Measurements from ENCODE around the gene AXIN2.
"Not testable (repeated sequence)": the region's sequence is repeated elsewhere in the genome, so short reads cannot be mapped to it uniquely, and the experiment has no call there.

Gene AXIN2

DNA sequence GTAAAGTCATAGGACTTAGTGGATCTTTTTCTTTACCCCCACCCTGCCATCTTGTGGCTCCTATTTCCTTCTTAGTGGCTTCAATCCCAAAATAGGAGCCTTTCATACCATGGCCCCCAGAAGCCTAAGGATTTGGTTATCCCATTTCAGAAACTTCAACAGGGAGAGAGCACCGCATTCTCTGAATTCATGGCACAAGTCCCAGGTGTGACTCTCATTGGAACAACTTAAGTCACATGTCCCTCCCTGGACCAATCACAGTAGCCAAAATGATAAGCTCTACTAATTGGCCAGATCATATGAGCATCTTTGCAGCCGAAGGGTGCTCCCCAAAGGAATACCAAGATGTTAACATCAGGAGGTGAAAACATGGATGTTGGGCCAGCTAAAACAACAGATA, 43.2 kb downstream of the AXIN2 start:
- no peak for TF ChIP-seq CTCF (IDR thresholded peaks at IDR 0.05; ENCODE audit: extremely low read depth, missing control alignments)
- DNase-seq (ENCODE audit: low spot score), result no peak

GRCh38 chr17:65515959-65516948, 45.2 kb downstream of the AXIN2 start:
- no peak for DNase-seq (ENCODE audit: low spot score)
- no peak for TF ChIP-seq CTCF (IDR thresholded peaks at IDR 0.05; ENCODE audit: extremely low read depth, missing control alignments)

- DNase-seq (ENCODE audit: low spot score), result no peak
- TF ChIP-seq CTCF (IDR thresholded peaks at IDR 0.05; ENCODE audit: extremely low read depth, missing control alignments), result no peak
Measured at GRCh38 chr17:65515512-65515911, 45.9 kb downstream of the AXIN2 start.

- DNase-seq (ENCODE audit: low spot score), result no peak
Measured at GRCh38 chr17:65514541-65514940, 46.9 kb downstream of the AXIN2 start.

DNA sequence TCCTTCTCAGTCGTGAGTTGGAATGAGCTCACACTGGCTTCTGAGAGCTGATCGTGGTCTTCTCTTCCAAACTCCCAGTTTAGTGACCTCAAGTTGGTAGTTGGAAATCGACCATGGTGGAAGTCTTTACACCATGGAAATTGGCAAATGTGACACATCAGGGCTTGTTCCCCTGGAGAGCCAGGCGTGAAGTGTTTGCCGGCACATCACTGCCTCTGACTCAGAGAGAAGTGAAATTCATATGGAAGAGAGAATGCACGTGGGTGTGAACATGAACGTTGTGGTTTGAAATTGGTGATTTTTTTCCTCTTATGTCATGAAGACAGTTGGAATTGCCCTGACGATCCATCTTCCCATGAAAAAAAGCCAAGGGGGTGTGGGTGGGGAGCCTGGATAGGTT, 47.4 kb downstream of the AXIN2 start:
- TF ChIP-seq CTCF (IDR thresholded peaks at IDR 0.05; ENCODE audit: extremely low read depth, missing control alignments), result no peak
- DNase-seq (ENCODE audit: low spot score), result no peak

More at GRCh38 chr17:65514541-65514940, 46.9 kb downstream of the AXIN2 start:
- TF ChIP-seq CTCF (IDR thresholded peaks at IDR 0.05; ENCODE audit: extremely low read depth, missing control alignments), result no peak

DNA sequence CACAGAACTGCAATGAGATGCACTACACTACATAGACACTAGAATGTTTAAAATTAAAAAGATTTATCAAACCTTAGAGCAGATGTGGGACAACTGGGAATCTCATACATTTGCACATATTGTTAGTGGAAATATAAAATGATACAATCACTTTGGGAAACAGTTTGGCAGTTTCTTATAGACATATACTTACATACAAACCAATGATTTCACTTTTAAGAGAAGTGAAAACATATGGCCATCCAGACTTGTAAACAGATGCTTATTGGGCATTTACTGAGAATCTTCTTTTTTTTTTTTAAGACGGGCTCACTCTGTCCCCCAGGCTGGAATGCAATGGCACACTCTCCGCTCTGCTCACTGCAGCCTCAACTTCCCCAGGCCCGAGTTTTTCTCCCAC, 50.1 kb downstream of the AXIN2 start:
- TF ChIP-seq CTCF (IDR thresholded peaks at IDR 0.05; ENCODE audit: extremely low read depth, missing control alignments), result no peak
- no peak for DNase-seq (ENCODE audit: low spot score)

DNA sequence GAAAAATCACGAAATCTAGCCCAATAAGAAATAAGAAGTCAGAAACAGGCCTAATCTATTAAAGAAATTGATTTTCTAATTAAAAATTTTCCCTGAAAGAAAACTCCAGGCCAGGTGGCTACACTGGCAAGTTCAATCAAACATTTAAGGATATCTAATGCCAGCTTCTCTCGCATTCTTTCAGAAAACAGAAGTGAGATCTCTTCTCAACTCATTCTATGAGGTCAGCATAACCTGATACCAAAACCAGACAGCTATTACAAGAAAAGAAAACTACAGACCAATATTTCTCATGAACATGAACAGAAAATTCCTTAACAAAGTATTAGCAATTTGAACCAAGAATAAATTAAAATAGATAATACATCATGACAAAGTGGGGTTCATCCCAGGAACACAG, 52.4 kb downstream of the AXIN2 start:
- TF ChIP-seq CTCF (IDR thresholded peaks at IDR 0.05; ENCODE audit: extremely low read depth, missing control alignments), result no peak
- no peak for DNase-seq (ENCODE audit: low spot score)

GRCh38 chr17:65504673-65505072, 56.8 kb downstream of the AXIN2 start:
- DNase-seq (ENCODE audit: low spot score), result not testable (repeated sequence)
